AG04449 (cell line): ENCODE results near the gene TLN1.

ENCODE experiments used
- CTCF ChIA-PET: fragments of 350-600 bp; formaldehyde crosslinking; extraction: SDS; loops from one replicate; lab custom pipeline; 2021; ENCODE audit warnings: antibody characterized with exemption; lab: Yijun Ruan, JAX
- POLR2A ChIA-PET: fragments of 400-600, 350-600 bp; formaldehyde crosslinking; extraction: SDS; loops from one replicate; lab custom pipeline; 2020; ENCODE audit warnings: antibody characterized with exemption, inconsistent platforms; lab: Yijun Ruan, JAX
- DNase-seq: peaks from one replicate; pipeline ENCODE4 v3.0.0-alpha.2; 2010; ENCODE audit warnings: low read depth, low spot score
- H3K4me3 ChIP-seq: 2 replicates; pipeline ENCODE4 v1.5.1; 2011; ENCODE audit warnings: low read depth, mild to moderate bottlenecking, control low read depth, low read length
- CTCF ChIP-seq: IDR thresholded peaks from one replicate; pipeline ENCODE4 v1.5.1; 2011; ENCODE audit warnings: mild to moderate bottlenecking, moderate library complexity, low read length, control low read depth, inconsistent platforms; ENCODE audit not compliant: insufficient read depth; ENCODE audit errors: missing control alignments

The TLN1 gene

GRCh38 chr9:35729101-35729500 lies 2.9 kb downstream of the TLN1 start:
- ChIA-PET POLR2A (interaction anchor here (0.7 to 9.6 kb wide), 13 partner anchors 11 to 1094 kb away, joined by 3 to 325 read pairs (median 8); partner anchors contain the start of genes ARHGEF39, CCDC107, GBA2 and RGP1), CTCF (interaction anchor here (1.0 to 31.2 kb wide), 7 partner anchors 8 to 85 kb away, joined by 3 to 816 read pairs (median 9); partner anchors contain the start of genes ARHGEF39, CCDC107, HINT2 and RMRP)
- TF ChIP-seq CTCF: no peak
- DNase-seq: no peak
- peak overlapping the region; percentile 87 for H3K4me3 ChIP-seq

GRCh38 chr9:35728041-35728971 lies 3.7 kb downstream of the TLN1 start:
- POLR2A ChIA-PET: interaction anchor here (0.6 to 9.6 kb wide), 24 partner anchors 9 to 1093 kb away, joined by 3 to 325 read pairs (median 5); partner anchors contain the start of genes ARHGEF39, CCDC107, GBA2 and HINT2
- CTCF ChIA-PET: interaction anchor here (1.0 to 31.2 kb wide), 9 partner anchors 9 to 86 kb away, joined by 3 to 816 read pairs (median 9); partner anchors contain the start of genes ARHGEF39, CCDC107, HINT2 and RMRP
- H3K4me3 ChIP-seq: peak overlapping the region; percentile 87
- DNase-seq: peak; percentile 68
- TF ChIP-seq CTCF: no peak

- H3K4me3 ChIP-seq: peak overlapping the region; percentile 87
- ChIA-PET POLR2A (interaction anchor here (0.6 to 9.6 kb wide), 18 partner anchors 8 to 310 kb away, joined by 3 to 325 read pairs (median 7); partner anchors contain the start of genes ARHGEF39, CCDC107, GBA2 and HINT2), CTCF (interaction anchor here (0.7 to 31.2 kb wide), 8 partner anchors 10 to 81 kb away, joined by 3 to 816 read pairs (median 11); partner anchors contain the start of genes ARHGEF39, CCDC107, RMRP and TPM2)
- TF ChIP-seq CTCF: no peak
- no peak for DNase-seq
Observed at GRCh38 chr9:35727676-35728040, 4.3 kb downstream of the TLN1 start.

GRCh38 chr9:35726931-35727330 lies 5.1 kb downstream of the TLN1 start:
- DNase-seq: no peak
- peak overlapping the region; percentile 87 for H3K4me3 ChIP-seq
- CTCF ChIA-PET: interaction anchor here (0.7 to 31.2 kb wide), 8 partner anchors 9 to 99 kb away, joined by 3 to 816 read pairs (median 11); partner anchors contain the start of genes ARHGEF39, CCDC107, RMRP and TPM2
- POLR2A ChIA-PET: interaction anchor here (0.6 to 9.6 kb wide), 6 partner anchors 11 to 86 kb away, joined by 3 to 325 read pairs (median 24); partner anchors contain the start of genes GBA2, RGP1 and TPM2
- peak; percentile 36 for TF ChIP-seq CTCF

GRCh38 chr9:35725362-35725761 lies 6.6 kb downstream of the TLN1 start:
- no peak for TF ChIP-seq CTCF
- ChIA-PET CTCF (interaction anchor here (0.9 to 31.2 kb wide), 3 partner anchors 23 to 121 kb away, joined by 3 to 816 read pairs (median 74); partner anchors contain the start of genes ARHGEF39, TESK1 and TPM2), POLR2A (interaction anchor here (4.0 to 9.6 kb wide), 2 partner anchors 9 to 35 kb away, joined by 36 to 325 read pairs; partner anchors contain the start of gene TPM2)
- DNase-seq: no peak
- no peak overlapping the region for H3K4me3 ChIP-seq
